ENCODE results near the gene GNLY. TPM values are rescaled to one million over a fixed set of nuclear protein-coding genes. Genes with fewer than 3 reads are reported as not detected.

The GNLY gene
- total RNA-seq, 1 donor from 2014 or later: 18.5 TPM

DNA sequence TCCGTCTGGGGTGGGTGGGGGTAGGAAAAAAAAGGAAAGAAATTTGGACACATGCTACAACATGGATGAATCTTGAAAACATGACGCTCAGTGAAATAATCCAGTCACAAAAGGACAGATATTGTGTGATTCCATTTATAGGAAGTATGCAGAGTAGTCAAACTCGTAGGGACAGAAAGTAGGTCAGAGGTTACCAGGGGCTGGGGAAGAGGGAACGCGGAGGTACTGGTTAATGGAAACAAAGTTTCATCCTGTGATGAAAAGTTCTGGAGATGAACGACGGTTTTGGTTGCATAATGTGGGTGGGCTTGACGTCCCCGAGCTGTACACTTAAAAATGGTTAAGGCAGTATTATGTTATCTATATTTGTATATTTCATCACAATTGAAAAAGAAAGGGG lies 21.7 kb upstream of the GNLY start:
- Histone ChIP-seq H3K9me3 (no peaks in the 10 kb centered on the region), H3K27ac (no peak overlapping the region), H3K36me3 (no peaks in the 10 kb centered on the region), H3K27me3 (no peaks in the 10 kb centered on the region), H3K4me1 (peaks cover 23% of the 10 kb centered on the region), H3K4me3 (no peak overlapping the region)
- TF ChIP-seq, protein P1, sequence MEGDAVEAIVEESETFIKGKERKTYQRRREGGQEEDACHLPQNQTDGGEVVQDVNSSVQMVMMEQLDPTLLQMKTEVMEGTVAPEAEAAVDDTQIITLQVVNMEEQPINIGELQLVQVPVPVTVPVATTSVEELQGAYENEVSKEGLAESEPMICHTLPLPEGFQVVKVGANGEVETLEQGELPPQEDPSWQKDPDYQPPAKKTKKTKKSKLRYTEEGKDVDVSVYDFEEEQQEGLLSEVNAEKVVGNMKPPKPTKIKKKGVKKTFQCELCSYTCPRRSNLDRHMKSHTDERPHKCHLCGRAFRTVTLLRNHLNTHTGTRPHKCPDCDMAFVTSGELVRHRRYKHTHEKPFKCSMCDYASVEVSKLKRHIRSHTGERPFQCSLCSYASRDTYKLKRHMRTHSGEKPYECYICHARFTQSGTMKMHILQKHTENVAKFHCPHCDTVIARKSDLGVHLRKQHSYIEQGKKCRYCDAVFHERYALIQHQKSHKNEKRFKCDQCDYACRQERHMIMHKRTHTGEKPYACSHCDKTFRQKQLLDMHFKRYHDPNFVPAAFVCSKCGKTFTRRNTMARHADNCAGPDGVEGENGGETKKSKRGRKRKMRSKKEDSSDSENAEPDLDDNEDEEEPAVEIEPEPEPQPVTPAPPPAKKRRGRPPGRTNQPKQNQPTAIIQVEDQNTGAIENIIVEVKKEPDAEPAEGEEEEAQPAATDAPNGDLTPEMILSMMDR (IDR thresholded peaks at IDR 0.05): no peak
- intact Hi-C loops (cut with DNase I): no loop called here
- peak; percentile 42 for DNase-seq
- ATAC-seq: no peak

DNA sequence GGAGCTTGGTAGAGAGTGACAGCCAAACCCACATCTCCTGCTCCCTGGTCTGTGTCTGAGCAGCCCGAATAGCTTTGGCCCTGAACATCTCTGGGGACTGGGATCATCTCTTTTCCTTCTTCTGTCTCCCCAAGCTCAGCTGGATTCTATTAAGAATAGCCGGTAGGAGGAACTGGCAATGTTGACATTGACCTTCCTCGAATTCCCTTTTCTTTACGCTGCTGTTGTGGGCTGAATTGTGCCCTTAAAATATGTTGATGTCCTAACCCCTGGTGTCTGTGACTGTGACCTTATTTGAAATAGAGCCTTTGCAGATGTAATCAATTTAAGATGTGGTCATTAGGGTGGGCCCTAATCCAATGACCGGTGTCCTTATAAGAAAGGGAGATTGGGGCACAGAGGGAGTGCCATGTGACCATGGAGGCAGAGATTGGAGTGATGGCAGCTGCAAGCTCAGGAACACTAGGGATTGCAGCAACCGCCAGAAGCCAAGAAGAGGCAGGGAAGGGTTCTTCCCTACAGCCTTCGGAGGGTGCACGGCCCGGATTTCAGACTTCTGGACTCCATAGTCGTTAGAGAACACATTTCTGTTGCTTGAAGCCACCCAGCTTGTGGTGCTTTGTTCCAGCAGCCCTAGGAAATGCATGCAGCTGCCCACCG lies 20.3 kb upstream of the GNLY start:
- Histone ChIP-seq H3K27me3 (no peaks in the 10 kb centered on the region), H3K4me1 (peaks cover 29% of the 10 kb centered on the region), H3K9me3 (no peaks in the 10 kb centered on the region), H3K36me3 (no peaks in the 10 kb centered on the region), H3K4me3 (no peak overlapping the region), H3K27ac (peak overlapping the region; percentile 42)
- ATAC-seq (no peak), DNase-seq (peak; percentile 54)
- TF ChIP-seq, protein P1 (IDR thresholded peaks at IDR 0.05): no peak
- intact Hi-C loops (cut with DNase I): no loop called here

DNA sequence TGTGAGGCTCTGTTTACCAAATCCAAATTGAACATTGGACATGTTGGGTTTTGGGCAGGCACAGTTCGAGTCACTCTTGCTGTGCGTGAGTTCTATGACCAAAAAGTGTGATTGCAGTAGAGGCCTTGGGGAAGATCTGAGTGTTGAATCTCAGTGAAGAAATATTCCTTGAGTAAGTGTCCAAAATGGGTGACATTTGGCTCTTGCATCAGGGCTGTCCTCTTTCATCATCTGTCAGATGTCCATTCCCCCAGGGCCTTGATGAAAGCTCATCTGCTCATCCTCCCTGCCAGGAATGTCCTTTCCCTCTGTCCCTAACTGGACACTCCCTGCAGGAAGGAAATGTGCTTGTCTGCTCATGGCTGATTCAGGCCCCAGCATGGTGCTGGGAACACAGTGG lies 19.7 kb upstream of the GNLY start:
- DNase-seq: no peak
- no peak for ATAC-seq
- H3K9me3 ChIP-seq: no peaks in the 10 kb centered on the region
- peak overlapping the region; percentile 42 for H3K27ac ChIP-seq
- TF ChIP-seq, protein P1 (IDR thresholded peaks at IDR 0.05): no peak
- H3K4me1 ChIP-seq: peaks cover 34% of the 10 kb centered on the region
- no peaks in the 10 kb centered on the region for H3K27me3 ChIP-seq
- H3K36me3 ChIP-seq: no peaks in the 10 kb centered on the region
- intact Hi-C loops (cut with DNase I): no loop called here
- H3K4me3 ChIP-seq: no peak overlapping the region

DNA sequence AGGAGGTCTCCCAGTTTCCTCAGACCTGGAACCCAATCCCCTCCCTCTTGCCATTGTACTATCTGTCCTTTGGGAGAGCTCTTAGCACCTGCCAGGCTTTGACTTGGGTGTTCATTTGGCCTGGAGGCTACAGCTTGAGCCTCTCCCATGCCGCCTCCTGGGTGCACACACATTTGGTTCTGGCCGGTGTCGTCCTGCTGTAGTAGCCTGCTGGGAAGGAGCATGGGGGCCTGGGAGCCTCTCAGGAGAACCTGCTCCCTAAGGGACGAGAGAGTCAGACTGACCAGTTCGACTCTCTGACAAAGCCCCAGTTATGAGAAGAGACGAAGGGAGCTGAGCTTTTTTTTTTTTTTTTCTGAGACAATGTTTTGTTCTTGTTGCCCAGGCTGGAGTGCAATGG lies 18.7 kb upstream of the GNLY start:
- H3K36me3 ChIP-seq: no peaks in the 10 kb centered on the region
- peaks cover 37% of the 10 kb centered on the region for H3K4me1 ChIP-seq
- peak; percentile 48 for DNase-seq
- H3K4me3 ChIP-seq: no peak overlapping the region
- intact Hi-C loops (cut with DNase I): no loop called here
- TF ChIP-seq, protein P1 (IDR thresholded peaks at IDR 0.05): no peak
- no peaks in the 10 kb centered on the region for H3K27me3 ChIP-seq
- no peak for ATAC-seq
- no peak overlapping the region for H3K27ac ChIP-seq
- H3K9me3 ChIP-seq: no peaks in the 10 kb centered on the region

DNA sequence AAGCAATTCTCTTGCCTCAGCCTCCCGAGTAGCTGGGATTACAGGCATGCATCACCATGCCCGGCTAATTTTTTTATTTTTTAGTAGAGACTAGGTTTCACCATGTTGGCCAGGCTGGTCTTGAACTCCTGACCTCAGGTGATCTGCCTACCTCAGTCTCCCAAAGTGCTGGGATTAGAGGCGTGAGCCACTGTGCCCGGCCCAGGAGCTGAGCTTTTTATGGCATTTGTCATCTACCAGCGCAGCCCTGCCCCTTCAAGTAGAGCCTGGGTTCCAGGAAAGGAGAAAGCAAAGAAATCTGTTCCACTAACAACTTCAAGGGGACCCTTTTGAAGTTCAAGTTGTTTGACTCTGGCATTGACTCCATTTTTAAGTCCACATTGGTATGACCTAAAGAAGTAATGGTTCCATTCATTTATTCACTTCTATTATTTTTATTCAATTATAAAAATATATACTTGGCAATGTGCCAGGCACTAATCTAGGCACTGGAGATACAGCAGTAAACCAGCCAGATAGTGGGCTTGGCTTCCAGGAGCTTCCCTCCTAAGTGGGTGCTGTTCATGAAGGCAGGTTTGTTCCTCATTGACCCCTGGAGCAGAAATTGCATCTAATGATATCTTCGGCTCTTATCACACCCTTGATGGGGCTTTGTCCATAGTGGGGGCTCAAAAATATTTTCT lies 18.2 kb upstream of the GNLY start:
- ATAC-seq: no peak
- H3K36me3 ChIP-seq: no peaks in the 10 kb centered on the region

More for the DNA sequence above, 18.2 kb upstream of the GNLY start:
- no peak for DNase-seq
- no peaks in the 10 kb centered on the region for H3K27me3 ChIP-seq
- TF ChIP-seq, protein P1 (IDR thresholded peaks at IDR 0.05): no peak
- H3K4me1 ChIP-seq: peaks cover 41% of the 10 kb centered on the region
- H3K27ac ChIP-seq: no peak overlapping the region
- intact Hi-C loops (cut with DNase I): no loop called here
- H3K4me3 ChIP-seq: no peak overlapping the region
- no peaks in the 10 kb centered on the region for H3K9me3 ChIP-seq

All from upper lobe of right lung (tissue), 1 donor.